Liver (tissue), 9 donors: ENCODE measurements around the gene KLLN. TPM values are rescaled to one million over a fixed set of nuclear protein-coding genes. Genes with fewer than 3 reads are reported as not detected.

ENCODE experiments used
- DNase-seq: peaks from one replicate; pipeline ENCODE4 v3.0.0-alpha.2; 2017; ENCODE audit warnings: low spot score
- H3K27ac ChIP-seq, 2 donors: one replicate each; pipeline ENCODE4 v1.7.0; 2013; ENCODE audit warnings: inconsistent platforms in 2 of 2, low read length in 2 of 2, control low read depth in 1 of 2, low read depth in 1 of 2, mild to moderate bottlenecking in 1 of 2
- H3K27me3 ChIP-seq, 4 donors: one replicate each; pipeline versions ENCODE4 v1.6.1 to v1.7.0; 2013; ENCODE audit warnings: low read length in 3 of 4, inconsistent platforms in 1 of 4, mild to moderate bottlenecking in 1 of 4, moderate library complexity in 1 of 4; ENCODE audit not compliant: control insufficient read depth in 4 of 4, insufficient read depth in 4 of 4
- H3K36me3 ChIP-seq, 4 donors: one replicate each; pipeline versions ENCODE4 v1.6.1 to v1.7.0; 2013; ENCODE audit warnings: low read length in 3 of 4, mild to moderate bottlenecking in 3 of 4, low read depth in 1 of 4, moderate library complexity in 1 of 4; ENCODE audit not compliant: control insufficient read depth in 4 of 4, insufficient read depth in 3 of 4
- H3K4me1 ChIP-seq, 4 donors: one replicate each; pipeline versions ENCODE4 v1.6.1 to v1.7.0; 2013; ENCODE audit warnings: low read length in 3 of 4, mild to moderate bottlenecking in 3 of 4, moderate library complexity in 1 of 4; ENCODE audit not compliant: control insufficient read depth in 4 of 4, insufficient read depth in 4 of 4
- H3K4me3 ChIP-seq, 3 donors: one replicate each; pipeline versions ENCODE4 v1.6.1 to v1.7.0; 2013; ENCODE audit warnings: low read length in 3 of 3, control low read depth in 1 of 3, low read depth in 1 of 3, mild to moderate bottlenecking in 1 of 3
- H3K9ac ChIP-seq, 2 donors: one replicate each; pipeline ENCODE4 v1.7.0; 2013; ENCODE audit warnings: low read length in 2 of 2, mild to moderate bottlenecking in 2 of 2, moderate library complexity in 2 of 2, control low read depth in 1 of 2, low read depth in 1 of 2
- H3K9me3 ChIP-seq, 4 donors: one replicate each; pipeline versions ENCODE4 v1.6.1 to v1.7.0; 2013; ENCODE audit warnings: low read length in 3 of 4; ENCODE audit not compliant: control insufficient read depth in 4 of 4
- ATF3 ChIP-seq: IDR thresholded peaks from 2 replicates; pipeline ENCODE4 v1.6.1; 2016; ENCODE audit warnings: antibody characterized with exemption
- CTCF ChIP-seq: fragments of 150-350 bp; IDR thresholded peaks from 2 replicates; pipeline ENCODE4 v1.5.1; 2017; ENCODE audit warnings: improper control_type of control experiment, low read depth, low read length; ENCODE audit not compliant: missing input control
- FOXA1 ChIP-seq: IDR thresholded peaks from 2 replicates; pipeline ENCODE4 v1.6.1; 2016; ENCODE audit warnings: antibody characterized with exemption
- HNF4A ChIP-seq, 2 donors: conservative IDR thresholded peaks; 2 replicates each; pipeline ENCODE4 v1.6.1; 2016; ENCODE audit warnings: antibody characterized with exemption in 2 of 2, mild to moderate bottlenecking in 2 of 2
- JUND ChIP-seq, 2 donors: IDR thresholded peaks; 2 replicates each; pipeline ENCODE4 v1.6.1; 2016; ENCODE audit warnings: antibody characterized with exemption in 2 of 2
- MAX ChIP-seq: IDR thresholded peaks from 2 replicates; pipeline ENCODE4 v1.6.1; 2016; ENCODE audit warnings: antibody characterized with exemption
- NR2F2 ChIP-seq: IDR thresholded peaks from 2 replicates; pipeline ENCODE4 v1.6.1; 2016; ENCODE audit warnings: antibody characterized with exemption
- RAD21 ChIP-seq, 2 donors: IDR thresholded peaks; 2 replicates each; pipeline ENCODE4 v1.6.1; 2016; ENCODE audit warnings: antibody characterized with exemption in 2 of 2, mild to moderate bottlenecking in 2 of 2
- REST ChIP-seq: IDR thresholded peaks from 2 replicates; pipeline ENCODE4 v1.6.1; 2016; ENCODE audit warnings: antibody characterized with exemption, mild to moderate bottlenecking
- TAF1 ChIP-seq: conservative IDR thresholded peaks from 2 replicates; pipeline ENCODE4 v1.6.1; 2016; ENCODE audit warnings: antibody characterized with exemption, mild to moderate bottlenecking
- YY1 ChIP-seq: IDR thresholded peaks from 2 replicates; pipeline ENCODE4 v1.6.1; 2016; ENCODE audit warnings: antibody characterized with exemption, mild to moderate bottlenecking
- ZBTB33 ChIP-seq: IDR thresholded peaks from 2 replicates; pipeline ENCODE4 v1.6.1; 2016; ENCODE audit warnings: antibody characterized with exemption
- WGBS: extraction: QIAGEN DNeasy Blood & Tissue Kit; methylation state at CpG from one replicate; pipeline ENCODE4 v1.1.7; 2013; 5-methylcytosine and 5-hydroxymethylcytosine counted together
- polyA plus RNA-seq, 2 donors: library from polyadenylated mRNA; stranded (reverse) in 1 of 2; unstranded in 1 of 2; fragments of 200-250 nt in 1 of 2; fragments of >200 nt in 1 of 2; fragmentation: Nextera tagmentation in 1 of 2; extraction: Ambion mirVana in 1 of 2; gene quantifications; one replicate each; pipeline versions ENCODE4 v1.2.1 to v1.2.3, GENCODE V29; 2013 to 2015
- total RNA-seq, 2 donors: library from RNA; depleted of rRNA; stranded (reverse); fragments of >200 nt; gene quantifications; one replicate each; pipeline ENCODE4 v1.2.3, GENCODE V29; 2014
- donor health status: healthy.
- donor health status: healthy.
- donor health status: healthy.
- donor health status: healthy.
- donor health status: healthy.

Gene KLLN
- total and polyA plus RNA-seq, 4 donors = 0.17 to 0.42 (median 0.24) TPM

- TF ChIP-seq REST (no peak), CTCF (no peak), RAD21 (IDR thresholded peaks at IDR 0.05) (no peak), YY1 (no peak), HNF4A (conservative IDR thresholded peaks at IDR 0.05) (no peak), ATF3 (no peak), ZBTB33 (no peak), TAF1 (no peak), MAX (no peak)
- Histone ChIP-seq H3K4me3 (peak overlapping the region in 2 of 3 donors; percentile 3 to 34), H3K36me3 (no peaks in the 10 kb centered on the region), H3K27ac (peak overlapping the region; percentile 9 to 30), H3K9me3 (no peaks in the 10 kb centered on the region), H3K9ac (peak overlapping the region; percentile 20 to 98), H3K4me1 (peaks cover 8 to 27% (median 17%) of the 10 kb centered on the region in 4 donors), H3K27me3 (no peaks in the 10 kb centered on the region)
- DNase-seq = no peak
- 6% methylated on average over 1 of the region's 1 CpG for WGBS
These were observed 4.9 kb upstream of the KLLN start for GRCh38 chr10:87868277-87868676.

- peak overlapping the region; percentile 39 to 70 (median 43) for H3K4me3 ChIP-seq
- H3K36me3 ChIP-seq = no peaks in the 10 kb centered on the region
- no peak for DNase-seq
- peak overlapping the region in 1 of 2 donors; percentile 9 for H3K27ac ChIP-seq
- H3K9me3 ChIP-seq = no peaks in the 10 kb centered on the region
- TF ChIP-seq CTCF (no peak), JUND (IDR thresholded peaks at IDR 0.05) (no peak), NR2F2 (no peak), RAD21 (IDR thresholded peaks at IDR 0.05) (no peak), MAX (no peak), ZBTB33 (no peak), FOXA1 (no peak), HNF4A (conservative IDR thresholded peaks at IDR 0.05) (no peak), YY1 (no peak)
- H3K27me3 ChIP-seq = no peaks in the 10 kb centered on the region
- H3K4me1 ChIP-seq = peaks cover 8 to 28% (median 15%) of the 10 kb centered on the region in 4 donors
- H3K9ac ChIP-seq = peak overlapping the region; percentile 90 to 98
These were observed 4.1 kb upstream of the KLLN start for GRCh38 chr10:87867453-87867852.
